NCI-H2196 (cell line): Measurements from ENCODE around the gene SIGLEC11.
A peak's percentile ranks its signal among the peaks of the same experiment; 100 is the strongest.
"Not testable (repeated sequence)": the region's sequence is repeated elsewhere in the genome, so short reads cannot be mapped to it uniquely, and the experiment has no call there.

Experiments used
- DNase-seq: peaks from one replicate; lab custom pipeline; 2025; ENCODE audit not compliant: unreplicated experiment; lab: John Stamatoyannopoulos, UW

SIGLEC11 gene, protein sequence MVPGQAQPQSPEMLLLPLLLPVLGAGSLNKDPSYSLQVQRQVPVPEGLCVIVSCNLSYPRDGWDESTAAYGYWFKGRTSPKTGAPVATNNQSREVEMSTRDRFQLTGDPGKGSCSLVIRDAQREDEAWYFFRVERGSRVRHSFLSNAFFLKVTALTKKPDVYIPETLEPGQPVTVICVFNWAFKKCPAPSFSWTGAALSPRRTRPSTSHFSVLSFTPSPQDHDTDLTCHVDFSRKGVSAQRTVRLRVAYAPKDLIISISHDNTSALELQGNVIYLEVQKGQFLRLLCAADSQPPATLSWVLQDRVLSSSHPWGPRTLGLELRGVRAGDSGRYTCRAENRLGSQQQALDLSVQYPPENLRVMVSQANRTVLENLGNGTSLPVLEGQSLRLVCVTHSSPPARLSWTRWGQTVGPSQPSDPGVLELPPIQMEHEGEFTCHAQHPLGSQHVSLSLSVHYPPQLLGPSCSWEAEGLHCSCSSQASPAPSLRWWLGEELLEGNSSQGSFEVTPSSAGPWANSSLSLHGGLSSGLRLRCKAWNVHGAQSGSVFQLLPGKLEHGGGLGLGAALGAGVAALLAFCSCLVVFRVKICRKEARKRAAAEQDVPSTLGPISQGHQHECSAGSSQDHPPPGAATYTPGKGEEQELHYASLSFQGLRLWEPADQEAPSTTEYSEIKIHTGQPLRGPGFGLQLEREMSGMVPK

DNA sequence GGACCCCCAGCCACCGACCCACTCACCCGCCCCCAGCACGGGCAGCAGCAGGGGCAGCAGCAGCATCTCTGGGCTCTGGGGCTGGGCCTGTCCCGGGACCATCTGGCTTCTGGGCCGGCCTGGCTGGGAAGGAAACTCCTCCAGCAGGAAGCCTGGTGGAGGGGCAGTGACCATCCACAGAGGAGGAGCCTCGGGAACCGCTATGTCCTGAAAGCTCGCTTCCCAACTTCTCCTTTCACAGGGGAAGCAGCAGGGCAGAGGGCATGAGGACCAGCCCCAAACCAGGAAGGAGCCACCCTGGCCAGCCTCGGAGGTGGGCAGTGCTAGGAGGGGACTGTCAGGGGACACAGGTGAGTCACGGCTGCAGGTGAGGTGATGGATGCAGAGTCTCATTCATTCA is at the start of gene SIGLEC11:
Gene SIGLEC11 (minus strand): TSS at position 193 of the 400 bp plus-strand sequence. CDS start 91 bp downstream, at position 102.
- DNase-seq = not testable (repeated sequence)

GRCh38 chr19:50008532-50008931 is 47.6 kb upstream of the SIGLEC11 start:
- DNase-seq = peak; percentile 8

DNA sequence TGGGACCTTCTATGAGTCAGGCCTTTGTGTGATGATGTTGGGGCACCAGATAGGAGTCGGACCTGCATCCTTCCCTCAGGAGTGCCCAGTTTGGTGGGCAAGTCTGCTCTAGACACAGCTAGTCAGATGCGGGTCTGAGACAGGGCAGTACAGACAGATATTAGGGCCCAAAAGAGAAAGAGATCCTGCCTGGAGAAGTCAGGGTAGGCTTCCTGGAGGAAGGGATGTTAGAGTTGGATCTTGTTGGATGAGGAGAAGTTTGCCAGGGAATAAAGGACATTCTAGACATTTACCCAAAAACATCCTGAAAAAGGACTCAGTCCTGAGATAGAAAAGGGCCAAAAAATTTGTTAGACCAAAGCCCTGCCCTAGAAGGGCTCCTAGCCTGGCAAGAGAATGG is 47.0 kb upstream of the SIGLEC11 start:
- no peak for DNase-seq

GRCh38 chr19:50007170-50007569 is 46.2 kb upstream of the SIGLEC11 start:
- DNase-seq = no peak

- DNase-seq = no peak
Observed at GRCh38 chr19:50005428-50005827, 44.5 kb upstream of the SIGLEC11 start.

GRCh38 chr19:50003810-50004419 is 42.9 kb upstream of the SIGLEC11 start:
- DNase-seq = peak; percentile 13

DNA sequence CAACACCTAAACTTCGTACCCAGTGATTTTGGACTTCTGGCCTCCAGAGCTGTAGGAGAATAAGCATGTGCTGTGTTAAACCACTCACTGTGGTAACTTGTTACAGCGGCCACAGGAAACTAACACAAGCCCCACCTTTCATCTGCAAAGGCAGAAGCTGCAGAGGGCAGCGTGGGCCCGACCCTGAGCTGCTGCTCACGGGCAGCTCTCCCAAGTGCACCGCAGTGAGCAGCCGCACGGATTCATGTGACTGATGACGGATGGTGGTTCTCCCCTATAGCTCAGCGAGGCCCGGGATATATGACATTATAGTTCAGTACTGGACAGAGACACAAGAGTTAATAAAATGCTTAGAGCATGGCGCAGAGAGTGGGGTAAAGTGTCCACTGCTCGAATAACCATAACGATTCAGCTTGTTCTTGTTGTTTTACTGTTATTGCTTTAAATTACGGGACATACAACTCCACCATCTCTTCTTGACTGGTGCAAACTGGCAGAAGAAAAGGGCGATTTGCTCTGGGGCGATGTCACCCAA is 42.3 kb upstream of the SIGLEC11 start:
- no peak for DNase-seq

DNA sequence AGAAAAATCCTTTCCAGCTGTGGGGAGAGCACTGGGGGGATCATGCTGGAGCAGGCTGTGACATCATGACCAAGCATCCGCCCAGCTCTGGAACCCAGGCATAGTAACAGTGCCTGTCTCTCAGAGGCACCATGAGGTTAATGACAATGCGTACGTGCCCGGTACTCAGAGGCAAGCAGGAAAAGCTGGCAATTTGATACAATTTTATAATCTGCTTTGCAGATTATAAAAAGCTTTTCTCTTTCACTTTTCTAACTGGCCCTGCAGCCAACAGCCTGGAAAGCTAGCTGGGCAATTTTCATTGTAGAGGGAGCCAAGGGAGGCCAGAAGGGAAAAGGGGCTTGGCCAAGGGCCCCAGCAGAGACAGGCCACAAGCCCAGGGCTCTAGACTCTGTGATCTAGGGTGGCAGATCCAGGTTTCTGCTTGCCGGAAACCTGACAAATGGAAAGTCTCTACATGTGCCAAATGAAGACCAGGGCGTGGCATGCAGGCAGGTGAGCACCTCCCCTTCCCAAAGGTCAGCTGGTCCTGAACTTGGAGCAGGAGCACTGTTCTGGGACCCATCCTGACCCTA is 41.5 kb upstream of the SIGLEC11 start:
- DNase-seq = no peak

GRCh38 chr19:50001775-50002174 is 40.8 kb upstream of the SIGLEC11 start:
- DNase-seq = no peak

DNA sequence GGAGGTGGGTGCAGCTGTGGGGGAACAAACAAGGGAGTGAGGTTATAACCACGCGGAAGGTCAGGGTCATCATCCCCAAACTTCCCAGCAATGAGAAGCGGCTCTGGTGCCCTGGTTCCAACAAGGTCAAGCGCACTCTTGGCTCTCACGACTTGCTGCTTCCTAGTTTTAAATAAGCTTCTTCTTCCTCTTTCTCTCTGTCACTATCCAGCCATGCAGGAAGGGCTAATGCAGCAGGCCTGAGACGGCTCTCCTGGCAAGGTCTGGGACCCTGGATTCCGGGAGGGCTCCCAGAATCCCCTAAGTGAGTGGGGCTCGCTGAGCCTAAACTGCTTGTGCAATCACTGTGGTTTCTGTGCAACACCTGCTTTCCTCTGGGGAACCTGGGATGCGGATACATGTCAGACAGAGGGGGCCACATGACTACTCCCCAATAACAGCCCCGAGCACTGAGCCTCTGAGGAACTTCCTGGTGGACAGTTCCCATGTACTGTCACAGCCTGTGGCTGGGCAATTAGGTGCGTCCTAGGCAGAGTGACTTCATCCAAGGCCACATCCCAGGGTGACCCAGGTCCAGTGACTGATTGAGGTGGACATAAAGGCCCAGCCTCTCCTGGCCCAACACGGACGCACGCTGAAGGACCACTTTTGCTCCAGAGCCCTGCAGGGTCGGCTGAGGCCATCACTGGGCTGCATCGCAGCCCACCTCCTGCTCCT is 40.0 kb upstream of the SIGLEC11 start:
- DNase-seq = no peak

DNA sequence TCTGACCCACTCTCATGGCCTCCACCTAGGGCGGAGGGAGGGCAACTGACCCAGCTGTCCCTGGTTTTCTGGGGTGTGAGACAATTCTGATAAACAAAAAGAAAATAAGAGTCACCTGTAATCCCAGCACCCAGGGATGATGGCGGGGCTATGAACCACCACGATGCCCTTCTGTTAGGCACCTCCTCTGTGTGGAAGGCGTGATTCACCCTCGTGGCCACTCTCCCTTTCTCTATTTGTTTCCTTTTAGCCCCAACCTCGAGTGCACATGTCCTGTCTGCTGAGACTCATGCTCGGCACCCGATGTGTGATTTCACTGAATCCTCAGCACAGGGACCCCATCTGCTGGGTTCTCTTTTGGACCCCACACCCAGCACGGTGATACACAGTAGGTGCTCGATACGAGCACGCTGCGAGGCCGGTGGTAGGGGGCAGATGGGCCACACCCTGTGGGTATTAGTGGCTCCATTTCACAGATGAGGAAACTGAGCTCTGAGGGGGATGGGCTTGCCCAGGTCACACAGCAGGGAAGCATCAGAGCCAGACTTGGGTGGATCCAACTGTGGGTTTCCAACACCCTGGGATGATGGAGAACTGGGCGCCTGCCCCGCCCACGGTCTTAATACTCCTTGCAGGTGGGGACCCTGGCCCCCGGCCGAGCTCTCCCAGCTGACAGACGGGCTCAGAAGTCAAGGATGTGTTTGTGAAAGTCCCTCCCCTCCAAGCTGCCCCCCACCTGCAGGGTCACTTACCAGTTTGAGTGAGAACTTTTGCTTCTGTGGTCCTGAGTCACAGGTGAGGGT is 39.3 kb upstream of the SIGLEC11 start:
- DNase-seq = no peak

GRCh38 chr19:49999371-50000010 is 38.5 kb upstream of the SIGLEC11 start:
- no peak for DNase-seq

DNA sequence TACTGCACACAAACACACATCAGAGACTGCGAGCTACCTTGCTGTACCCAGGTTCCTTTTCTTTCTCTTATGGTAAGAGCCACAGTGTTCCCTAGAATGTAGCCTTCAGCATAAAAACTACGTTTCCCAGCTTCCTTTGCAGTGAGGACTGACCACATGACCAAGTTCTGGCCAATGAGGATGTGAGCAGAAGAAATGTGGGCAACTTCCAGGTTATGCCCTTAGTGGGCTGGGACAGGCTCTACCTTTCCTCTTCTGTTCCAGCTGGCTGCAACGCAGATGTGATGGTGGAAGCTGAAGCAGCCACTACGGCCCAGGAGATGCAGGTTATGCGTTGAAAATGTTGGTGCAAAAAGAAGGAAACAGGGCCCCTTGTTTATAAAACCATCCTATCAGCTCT is 36.7 kb upstream of the SIGLEC11 start:
- peak; percentile 61 for DNase-seq

- DNase-seq = no peak
Observed at GRCh38 chr19:49988433-49988832, 27.5 kb upstream of the SIGLEC11 start.

DNA sequence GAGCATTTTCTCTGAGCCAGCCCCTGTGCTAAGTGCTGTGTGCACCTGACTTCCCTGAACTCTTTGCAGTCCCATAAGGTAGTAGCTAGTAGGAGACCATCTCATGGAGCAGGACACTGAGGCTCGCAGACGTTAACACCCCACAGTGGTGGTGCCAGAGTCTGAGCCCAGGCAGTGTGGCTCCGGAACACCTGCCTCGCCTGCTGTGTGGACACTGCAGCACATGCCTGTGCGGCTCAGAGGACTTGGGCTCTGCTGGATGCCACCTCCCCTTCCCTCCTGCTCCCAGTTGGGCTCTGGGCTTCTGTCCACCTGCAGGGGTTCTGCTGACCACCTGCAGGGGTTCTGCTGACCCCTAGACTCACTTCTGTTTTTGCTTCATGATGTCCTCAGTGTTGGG is 27.0 kb upstream of the SIGLEC11 start:
- no peak for DNase-seq

DNA sequence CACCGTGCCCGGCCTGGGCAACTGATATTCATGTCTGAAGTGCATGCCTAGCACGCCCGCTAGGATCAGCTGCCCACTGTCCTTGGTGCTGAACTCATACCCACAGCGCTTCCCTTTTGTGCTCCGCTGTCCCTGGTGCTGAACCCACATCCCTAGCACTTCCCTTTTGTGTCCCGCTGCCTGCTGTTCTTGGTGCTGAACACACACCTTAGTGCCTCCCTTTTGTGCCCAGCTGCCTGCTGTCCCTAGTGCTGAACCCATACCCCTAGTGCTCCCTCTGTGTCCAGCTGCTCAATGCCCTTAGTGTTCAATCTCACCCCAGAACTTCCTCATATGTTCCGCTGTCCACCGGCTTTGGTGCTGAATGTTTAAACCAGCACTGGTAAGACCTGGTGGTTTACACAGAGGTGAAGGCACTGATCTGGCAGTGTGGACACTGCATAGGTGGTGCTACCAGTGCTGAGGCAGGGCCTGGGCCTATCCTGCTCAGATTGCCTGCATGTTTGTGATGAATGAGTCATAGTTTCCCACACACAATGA is 26.3 kb upstream of the SIGLEC11 start:
- DNase-seq = peak; percentile 40

GRCh38 chr19:49986354-49986753 is 25.4 kb upstream of the SIGLEC11 start:
- no peak for DNase-seq

- DNase-seq = peak; percentile 33
Observed at GRCh38 chr19:49985871-49986270, 24.9 kb upstream of the SIGLEC11 start.

DNA sequence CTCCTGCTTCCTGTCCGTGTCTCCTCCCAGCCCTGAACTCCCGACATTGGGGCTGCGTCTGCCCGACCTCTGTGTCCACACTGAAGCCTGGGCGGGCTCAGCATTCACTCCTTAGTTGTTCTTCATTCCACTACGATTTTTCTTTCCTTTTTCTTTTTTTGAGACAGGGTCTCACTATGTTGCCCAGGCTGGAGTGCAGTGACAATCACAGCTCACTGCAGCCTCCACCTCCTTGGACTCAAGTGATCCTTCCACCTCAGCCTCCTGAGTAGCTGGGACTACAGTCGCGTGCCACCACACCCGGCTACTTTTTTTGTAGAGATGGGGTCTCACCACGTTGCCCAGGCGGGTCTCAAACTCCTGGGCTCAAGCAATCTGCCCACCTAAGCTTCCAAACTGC is 23.5 kb upstream of the SIGLEC11 start:
- no peak for DNase-seq
